ENCODE data around the gene PVALEF. TPM values are rescaled to one million over a fixed set of nuclear protein-coding genes. Genes with fewer than 3 reads are reported as not detected.

The PVALEF gene
- polyA plus RNA-seq, 1 donor (not counting 4 experiments of a cell fraction or from before 2014, with no cell fraction given) = not detected

- no peaks in the 10 kb centered on the region for H3K9me1 ChIP-seq (ENCODE audit: control insufficient read depth, extremely low read depth, insufficient read depth, low read length)
- H3K27ac ChIP-seq (ENCODE audit: control insufficient read depth, insufficient read depth, low read length) = no peak overlapping the region
- dilution Hi-C loops (cut with MboI; ENCODE audit: extremely low pct_ligation_motif_present, low sequenced_read_pairs) = no loop called here
- no peaks in the 10 kb centered on the region for H3K9me3 ChIP-seq (ENCODE audit: control insufficient read depth, low read depth, low read length)
- no peak overlapping the region for H3K9ac ChIP-seq (ENCODE audit: control insufficient read depth, extremely low read depth, insufficient read depth, low read length)
- DNase-seq (ENCODE audit: low read depth, low spot score) = no peak
- H2AFZ ChIP-seq (ENCODE audit: control insufficient read depth, low read length) = no peak overlapping the region
- TF ChIP-seq CTCF (optimal IDR thresholded peaks at IDR 0.05 in 1 of 3, IDR thresholded peaks at IDR 0.05 in 1 of 3, conservative IDR thresholded peaks at IDR 0.05 in 1 of 3; ENCODE audit: extremely low read depth in 1 of 3, insufficient read depth in 2 of 3, low read length in 3 of 3) = no peak
- TF ChIP-seq EZH2 (IDR thresholded peaks at IDR 0.05; ENCODE audit: low read length) = no peak
- H3K27me3 ChIP-seq (ENCODE audit: control insufficient read depth, extremely low read depth, insufficient read depth, low read length) = no peaks in the 10 kb centered on the region
- H3K4me1 ChIP-seq (ENCODE audit: control insufficient read depth, extremely low read depth, insufficient read depth, low read length) = no peaks in the 10 kb centered on the region
- FAIRE-seq = no peak
- no peak overlapping the region for H3K4me2 ChIP-seq (ENCODE audit: control insufficient read depth, extremely low read depth, insufficient read depth, low read depth, low read length)
- H3K36me3 ChIP-seq (ENCODE audit: control insufficient read depth in 2 of 2, extremely low read depth in 1 of 2, insufficient read depth in 2 of 2, low read length in 2 of 2) = peaks cover 0 to 3% of the 10 kb centered on the region in 2 experiments
- no peaks in the 10 kb centered on the region for H3K79me2 ChIP-seq (ENCODE audit: control insufficient read depth, insufficient read depth, low read length)
- H4K20me1 ChIP-seq (ENCODE audit: control insufficient read depth, extremely low read depth, insufficient read depth, low read length) = no peaks in the 10 kb centered on the region
- no peak overlapping the region for H3K4me3 ChIP-seq (ENCODE audit: control insufficient read depth in 2 of 3, extremely low read depth in 1 of 3, insufficient read depth in 2 of 3, low read depth in 1 of 3, low read length in 3 of 3)
These were observed 23.7 kb downstream of the PVALEF start for GRCh38 chr17:81189016-81189415.

GRCh38 chr17:81189670-81190530, 24.6 kb downstream of the PVALEF start:
- TF ChIP-seq CTCF (optimal IDR thresholded peaks at IDR 0.05 in 1 of 3, IDR thresholded peaks at IDR 0.05 in 1 of 3, conservative IDR thresholded peaks at IDR 0.05 in 1 of 3; ENCODE audit: extremely low read depth in 1 of 3, insufficient read depth in 2 of 3, low read length in 3 of 3) (no peak), EZH2 (IDR thresholded peaks at IDR 0.05; ENCODE audit: low read length) (no peak)
- Histone ChIP-seq H3K4me1 (ENCODE audit: control insufficient read depth, extremely low read depth, insufficient read depth, low read length) (no peaks in the 10 kb centered on the region), H3K9me3 (ENCODE audit: control insufficient read depth, low read depth, low read length) (no peaks in the 10 kb centered on the region), H2AFZ (ENCODE audit: control insufficient read depth, low read length) (no peak overlapping the region), H3K9ac (ENCODE audit: control insufficient read depth, extremely low read depth, insufficient read depth, low read length) (no peak overlapping the region), H3K36me3 (ENCODE audit: control insufficient read depth in 2 of 2, extremely low read depth in 1 of 2, insufficient read depth in 2 of 2, low read length in 2 of 2) (peaks cover 0 to 3% of the 10 kb centered on the region in 2 experiments), H3K4me2 (ENCODE audit: control insufficient read depth, extremely low read depth, insufficient read depth, low read depth, low read length) (no peak overlapping the region), H3K27ac (ENCODE audit: control insufficient read depth, insufficient read depth, low read length) (no peak overlapping the region), H4K20me1 (ENCODE audit: control insufficient read depth, extremely low read depth, insufficient read depth, low read length) (no peaks in the 10 kb centered on the region), H3K27me3 (ENCODE audit: control insufficient read depth, extremely low read depth, insufficient read depth, low read length) (no peaks in the 10 kb centered on the region), H3K9me1 (ENCODE audit: control insufficient read depth, extremely low read depth, insufficient read depth, low read length) (no peaks in the 10 kb centered on the region), H3K79me2 (ENCODE audit: control insufficient read depth, insufficient read depth, low read length) (no peaks in the 10 kb centered on the region), H3K4me3 (ENCODE audit: control insufficient read depth in 2 of 3, extremely low read depth in 1 of 3, insufficient read depth in 2 of 3, low read depth in 1 of 3, low read length in 3 of 3) (no peak overlapping the region)
- no peak for FAIRE-seq
- DNase-seq (ENCODE audit: low read depth, low spot score) = no peak
- dilution Hi-C loops (cut with MboI; ENCODE audit: extremely low pct_ligation_motif_present, low sequenced_read_pairs) = no loop called here

All from keratinocyte (primary cell).